ENCODE data around the gene BRIP1.
"Not testable (repeated sequence)": the region's sequence is repeated elsewhere in the genome, so short reads cannot be mapped to it uniquely, and the experiment has no call there.

BRIP1 gene

DNA sequence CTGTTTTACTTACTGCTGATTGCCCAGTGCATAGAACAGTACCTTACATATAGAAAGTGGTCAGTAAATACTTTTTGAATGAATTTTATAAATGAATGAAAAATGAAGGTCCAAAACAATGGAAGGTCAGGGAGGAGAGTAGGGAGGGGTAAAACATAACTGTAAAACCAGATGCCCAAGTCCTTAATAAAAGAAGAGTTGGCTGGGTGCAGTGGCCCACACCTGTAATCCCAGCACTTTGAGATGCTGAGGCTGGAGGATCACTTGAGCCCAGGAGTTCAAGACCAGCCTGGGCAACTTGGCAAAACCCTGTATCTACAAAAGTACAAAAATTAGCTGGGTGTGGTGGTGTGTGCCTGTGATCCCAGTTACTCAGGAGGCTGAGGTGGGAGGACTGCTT is 108.2 kb downstream of the BRIP1 start:
- DNase-seq = no peak

DNA sequence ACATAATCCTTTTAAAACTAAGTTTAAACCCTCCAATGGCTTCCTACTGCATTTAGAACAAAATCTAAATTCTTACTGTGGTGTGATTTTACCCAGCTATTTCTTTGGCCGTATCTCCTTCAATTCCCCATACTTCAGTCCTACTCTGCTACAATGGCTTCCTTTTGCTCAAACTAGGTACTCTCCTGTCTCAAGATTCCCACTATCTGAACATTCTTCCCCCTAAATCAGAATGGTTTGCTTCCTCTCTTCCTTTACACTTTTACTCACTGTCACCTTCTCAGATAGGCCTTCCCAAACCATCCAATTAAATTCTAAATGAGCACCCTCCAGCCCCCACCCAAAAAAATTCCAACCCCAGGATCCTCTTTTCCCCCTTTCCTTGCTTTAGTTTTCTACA is 109.2 kb downstream of the BRIP1 start:
- DNase-seq = no peak

DNA sequence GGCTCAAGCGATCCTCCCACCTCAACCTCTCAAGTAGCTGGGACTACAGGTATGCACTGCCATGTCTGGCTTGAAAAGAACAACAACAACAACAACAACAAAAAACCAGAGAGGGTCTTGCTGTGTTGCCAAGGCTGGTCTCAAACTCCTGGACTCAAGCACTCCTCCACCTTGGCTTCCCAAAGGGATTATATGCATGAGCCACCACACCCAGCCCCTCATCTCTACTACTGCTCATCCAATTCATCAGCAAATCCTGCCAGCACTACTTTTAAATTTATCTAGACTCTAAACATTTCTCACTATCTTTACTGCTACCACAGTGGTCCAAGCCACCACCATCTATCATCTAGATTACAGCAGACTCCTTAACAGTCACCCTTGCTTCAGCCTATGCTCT is 109.6 kb downstream of the BRIP1 start:
- no peak for DNase-seq

DNA sequence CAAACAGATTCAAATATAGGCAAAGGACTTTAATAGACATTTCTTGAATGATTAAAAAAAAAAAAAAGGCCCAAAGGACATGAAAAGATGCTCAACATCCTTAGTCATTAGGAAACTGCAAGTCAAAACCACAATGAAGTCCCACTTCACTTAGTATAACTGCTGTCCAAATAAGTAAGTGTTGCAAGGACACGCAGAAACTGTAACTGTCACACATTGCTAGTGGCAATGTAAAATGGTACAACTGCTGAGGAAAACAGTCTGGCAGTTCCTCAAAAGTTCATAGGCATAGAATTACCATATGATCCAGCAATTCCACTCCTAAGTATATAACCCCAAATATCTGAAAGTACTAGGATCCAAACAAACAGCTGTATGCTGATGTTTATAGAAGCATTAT is 112.7 kb downstream of the BRIP1 start:
- DNase-seq = no peak

DNA sequence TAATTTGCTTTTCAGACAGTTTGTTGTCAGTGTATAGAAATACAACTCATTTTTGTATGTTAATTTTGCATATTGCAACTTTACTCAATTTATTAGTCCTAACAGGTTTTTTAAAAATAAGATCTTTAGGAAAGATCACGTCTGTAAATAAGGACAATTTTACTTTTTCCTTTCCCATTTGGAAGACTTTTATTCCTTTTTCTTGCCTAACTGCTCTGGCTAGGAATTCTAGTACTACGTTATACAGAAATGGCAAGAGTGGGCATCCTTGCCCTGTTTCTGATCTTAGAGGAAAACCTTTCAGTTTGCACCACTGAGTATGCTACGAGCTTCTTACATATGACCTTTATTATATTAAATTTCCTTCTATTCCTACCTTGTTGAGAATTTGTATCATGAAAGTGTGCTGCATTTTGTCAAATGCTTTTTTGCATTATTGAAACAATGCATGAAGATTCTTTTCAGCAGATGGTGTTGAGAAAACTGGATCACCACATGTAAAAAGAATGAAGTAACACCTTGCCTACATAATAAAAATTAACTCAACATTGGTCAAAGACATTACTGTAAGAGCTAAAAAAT is 113.4 kb downstream of the BRIP1 start:
- no peak for DNase-seq

DNA sequence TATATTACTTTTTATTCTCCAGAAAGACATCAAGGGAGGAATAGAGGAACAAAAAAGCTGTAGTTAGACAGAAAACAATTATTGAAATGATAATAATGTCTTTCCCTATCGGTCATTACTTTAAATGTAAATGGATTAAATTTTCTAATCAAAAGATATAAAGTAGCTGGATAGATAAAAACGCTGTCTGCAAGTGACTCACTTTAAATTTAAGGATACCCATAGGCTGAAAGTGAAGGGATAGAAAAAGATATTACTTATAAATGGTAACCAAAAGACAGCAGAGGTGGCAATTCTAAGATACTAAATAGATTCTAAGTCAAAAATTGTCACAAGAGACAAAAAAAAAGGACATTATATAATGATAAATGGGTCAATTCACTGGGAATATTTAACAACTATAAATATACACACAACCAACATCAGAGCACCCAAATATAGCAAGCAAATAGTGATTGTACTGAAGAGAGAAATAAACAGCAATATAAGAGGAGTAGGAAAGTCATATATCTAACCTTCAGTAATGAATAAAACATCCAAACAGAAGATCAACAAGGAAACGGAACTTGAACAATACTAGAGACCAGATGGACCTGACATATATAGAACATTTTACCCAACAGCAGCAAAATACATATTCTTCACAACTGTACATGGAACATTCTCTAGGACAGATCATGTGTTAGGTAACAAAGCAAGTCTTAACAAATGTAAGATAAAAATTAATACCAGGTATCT is 116.9 kb downstream of the BRIP1 start:
- DNase-seq = no peak

DNA sequence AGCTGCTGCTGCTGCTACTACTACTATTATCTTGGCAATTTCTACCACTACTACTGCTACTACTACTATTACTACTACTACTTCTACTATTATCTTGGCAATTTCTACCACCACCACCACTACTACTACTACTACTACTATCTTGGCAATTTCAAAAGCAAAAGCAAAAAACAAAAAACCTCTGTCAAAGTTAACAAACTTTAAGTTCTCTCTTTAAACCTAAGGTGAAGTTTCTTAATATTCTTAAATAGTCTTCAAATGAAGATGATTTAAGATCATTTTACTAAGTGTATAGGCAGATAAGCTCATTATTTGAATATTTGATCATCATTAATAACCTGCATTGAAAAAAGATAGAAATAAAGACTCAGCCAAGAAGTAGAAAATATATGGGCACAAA is 118.5 kb downstream of the BRIP1 start:
- no peak for DNase-seq

DNA sequence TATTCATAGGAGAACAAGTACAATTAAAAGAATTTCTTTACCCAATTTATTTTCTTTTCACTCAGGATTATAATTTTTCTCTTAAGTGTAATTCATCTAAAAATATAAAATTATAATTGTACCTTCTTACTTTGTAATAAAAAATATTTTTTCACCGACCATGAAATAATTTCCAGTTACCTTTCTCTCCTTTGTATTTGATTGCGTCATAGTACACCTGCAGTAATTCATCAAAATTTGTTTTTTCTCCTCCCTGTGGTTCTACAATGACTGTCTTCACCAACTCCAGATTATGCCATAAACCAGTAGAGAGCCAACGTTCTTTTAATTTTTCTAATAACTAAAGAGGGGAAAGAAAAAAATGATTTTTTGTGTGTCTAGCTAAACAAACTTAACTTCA is 119.1 kb downstream of the BRIP1 start:
- no peak for DNase-seq

DNA sequence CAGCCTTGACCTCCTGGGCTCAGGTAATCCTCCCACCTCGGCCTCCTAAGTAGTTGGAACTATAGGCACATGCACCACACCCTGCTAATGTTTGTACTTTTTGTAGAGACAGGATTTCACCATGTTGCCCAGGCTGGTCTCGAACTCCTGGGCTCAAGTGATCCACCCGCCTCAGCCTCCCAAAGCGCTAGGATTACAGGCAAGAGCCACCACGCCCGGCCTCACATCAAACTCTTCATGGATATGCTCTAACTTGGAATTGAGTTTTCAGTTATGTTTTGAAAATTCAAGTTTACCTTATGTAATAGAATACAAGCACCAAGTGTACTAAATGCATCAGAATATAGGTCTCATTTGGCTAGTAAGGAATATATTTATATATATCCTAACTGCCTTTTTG is 119.6 kb downstream of the BRIP1 start:
- DNase-seq = no peak

DNA sequence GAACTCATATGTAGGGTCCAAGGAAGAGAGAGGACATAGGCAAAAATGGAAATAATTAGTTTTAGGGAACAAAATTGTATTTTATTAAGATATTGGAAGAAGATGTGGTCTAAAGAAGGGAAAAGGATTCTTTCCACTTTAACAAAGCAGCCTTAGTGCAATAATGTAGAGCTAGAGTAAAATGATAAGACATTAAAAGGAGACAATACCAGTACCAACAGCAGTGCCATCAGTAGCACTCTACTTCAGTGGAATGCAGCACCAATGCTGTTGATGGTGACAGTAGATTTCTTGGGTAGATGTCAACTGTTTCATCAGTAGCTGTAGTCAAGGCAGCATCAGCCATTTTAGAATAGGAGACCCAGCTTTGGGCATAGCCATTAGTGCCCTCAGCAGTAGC is 124.3 kb downstream of the BRIP1 start:
- DNase-seq = no peak

DNA sequence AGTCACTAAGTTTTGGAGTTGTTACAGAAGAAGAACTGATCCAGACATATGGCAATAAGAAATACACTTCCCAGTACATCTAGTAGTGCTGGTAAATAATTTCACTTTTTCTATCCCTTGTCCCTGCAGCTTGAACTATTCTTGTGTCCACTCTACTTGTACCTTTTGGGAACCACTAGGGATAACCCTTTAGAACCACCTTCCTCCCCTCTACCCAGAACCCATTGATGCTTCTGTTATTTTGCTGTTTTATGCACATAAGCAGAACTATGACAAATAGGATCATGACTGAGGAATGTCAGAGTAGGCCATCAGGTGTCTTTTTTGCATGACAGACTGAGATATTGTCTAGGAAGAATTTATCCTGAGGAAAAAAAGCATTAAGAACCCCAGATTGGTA is 125.1 kb downstream of the BRIP1 start:
- DNase-seq = no peak

DNA sequence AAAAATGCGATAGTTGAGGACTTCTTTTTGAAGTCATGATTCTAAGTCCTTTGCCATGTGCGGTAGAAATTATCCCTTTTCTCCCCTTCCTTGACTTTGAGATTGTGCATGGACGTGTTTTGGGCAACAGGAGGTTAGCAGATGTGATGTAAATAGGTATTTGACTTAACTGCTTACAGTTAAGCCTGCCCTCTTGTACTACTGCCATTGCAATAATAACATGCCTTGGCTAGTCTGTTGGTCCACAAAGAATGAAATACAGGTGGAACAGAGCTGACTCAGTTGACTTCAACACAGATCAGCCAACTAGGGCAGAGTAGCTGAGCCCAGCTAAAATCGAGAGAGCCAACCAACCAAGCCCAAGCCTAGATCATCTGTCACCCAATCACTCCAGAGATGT is 125.5 kb downstream of the BRIP1 start:
- no peak for DNase-seq

DNA sequence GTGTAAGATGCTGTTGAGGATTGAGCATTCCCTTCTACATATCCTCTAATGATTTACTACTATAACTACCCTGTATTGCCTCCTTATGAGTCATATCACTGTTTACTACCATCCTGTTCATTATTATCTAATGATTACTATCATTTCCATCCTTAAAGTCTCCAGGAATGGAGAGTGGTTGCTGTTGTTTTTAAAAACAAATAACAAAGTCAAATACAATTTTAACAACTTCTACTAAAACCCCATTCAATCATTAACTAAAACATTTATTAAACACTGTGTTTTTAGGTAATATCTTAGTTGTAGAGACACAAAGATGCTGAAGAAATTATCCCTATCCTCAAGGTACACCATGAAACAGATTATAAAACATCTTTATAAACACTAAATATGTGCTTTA is 126.9 kb downstream of the BRIP1 start:
- no peak for DNase-seq

DNA sequence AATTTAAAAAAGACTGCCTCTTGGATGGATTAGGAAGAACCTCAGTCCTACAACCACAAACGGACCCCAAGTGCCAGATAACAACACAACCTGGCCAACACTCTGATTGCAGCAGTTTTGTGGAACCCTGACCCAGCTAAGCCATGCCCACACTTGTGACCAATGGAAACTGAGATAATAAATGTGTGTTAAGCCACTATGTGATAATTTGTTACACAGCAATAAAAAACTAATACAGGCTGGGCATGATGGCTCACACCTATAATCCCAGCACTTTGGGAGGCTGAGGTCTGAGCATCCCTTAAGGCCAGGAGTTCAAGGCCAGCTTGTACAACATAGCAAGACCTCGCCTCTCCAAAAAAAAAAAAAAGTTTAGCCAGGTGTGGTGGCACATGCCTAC is 127.5 kb downstream of the BRIP1 start:
- no peak for DNase-seq

DNA sequence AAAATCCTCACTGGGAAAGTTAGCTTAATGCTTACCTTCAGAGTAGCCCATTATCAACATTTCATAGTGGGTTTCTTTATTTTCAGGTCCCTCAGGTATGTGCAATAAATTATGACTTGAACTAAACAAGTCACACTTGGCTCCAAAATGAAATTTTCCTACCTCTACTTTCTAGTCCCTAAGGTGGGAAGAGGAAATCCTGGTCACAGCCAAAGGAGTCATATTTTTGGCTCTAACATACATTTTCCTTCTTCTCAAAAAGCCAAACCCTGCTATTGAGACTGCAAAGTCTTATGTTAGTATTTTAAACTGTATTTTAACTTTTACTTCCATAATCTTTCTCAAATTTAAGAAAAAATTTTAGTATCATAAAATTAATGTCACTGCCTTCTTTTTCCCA is 128.9 kb downstream of the BRIP1 start:
- DNase-seq = no peak

DNA sequence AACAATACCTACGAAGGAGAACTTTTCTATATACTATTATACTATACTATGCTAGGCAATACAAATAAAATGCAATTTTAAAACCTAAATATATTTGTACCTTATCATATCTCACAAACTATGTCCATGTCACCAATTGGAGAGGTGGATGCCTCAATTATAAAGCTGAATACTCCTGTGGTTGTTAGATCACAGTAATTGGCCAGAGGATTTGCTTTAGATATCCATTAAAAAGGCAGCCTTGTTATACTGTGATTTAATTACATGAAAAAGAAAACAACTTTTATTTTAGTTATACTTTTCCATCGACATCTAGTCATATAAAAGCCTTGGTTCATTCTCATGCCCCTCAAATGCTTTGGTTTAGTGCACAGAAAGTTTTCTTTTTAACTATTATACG is 129.3 kb downstream of the BRIP1 start:
- no peak for DNase-seq

DNA sequence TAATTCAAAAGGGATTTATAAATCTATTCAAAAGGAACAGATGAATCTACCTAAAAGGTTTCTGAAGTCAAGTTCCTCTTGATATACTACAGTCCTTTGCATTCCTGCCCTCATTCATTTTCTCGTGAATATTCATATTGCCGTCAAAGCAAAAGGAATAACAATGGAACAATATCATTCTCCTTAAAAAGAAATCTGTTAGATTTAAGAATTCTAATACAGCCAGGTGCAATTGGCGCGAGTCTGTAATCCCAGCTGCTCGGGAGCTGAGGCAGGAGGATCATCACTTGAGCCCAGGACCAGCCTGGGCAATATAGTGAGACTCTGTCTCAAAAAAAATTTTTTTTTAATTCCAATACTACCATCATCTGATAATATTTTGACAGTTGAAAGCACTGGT is 130.3 kb downstream of the BRIP1 start:
- DNase-seq = no peak

DNA sequence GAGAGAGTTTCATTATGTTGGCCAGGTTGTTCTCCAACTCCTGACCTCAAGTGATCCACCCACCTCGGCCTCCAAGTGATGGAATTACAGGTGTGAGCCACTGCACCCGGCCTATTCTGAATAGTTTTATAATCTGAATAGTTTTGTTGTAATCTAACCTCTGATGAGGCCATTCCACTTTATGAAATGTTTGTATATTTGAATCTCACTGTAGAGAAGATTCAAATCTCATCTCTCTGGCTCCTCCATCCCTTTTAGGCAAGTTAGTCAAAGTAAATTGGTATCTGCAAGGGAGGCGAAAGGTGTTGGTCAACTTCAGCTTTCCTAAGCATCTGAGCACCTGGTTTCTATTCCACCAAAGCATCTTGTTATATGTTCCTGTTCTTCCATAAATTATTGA is 131.2 kb downstream of the BRIP1 start:
- no peak for DNase-seq

DNA sequence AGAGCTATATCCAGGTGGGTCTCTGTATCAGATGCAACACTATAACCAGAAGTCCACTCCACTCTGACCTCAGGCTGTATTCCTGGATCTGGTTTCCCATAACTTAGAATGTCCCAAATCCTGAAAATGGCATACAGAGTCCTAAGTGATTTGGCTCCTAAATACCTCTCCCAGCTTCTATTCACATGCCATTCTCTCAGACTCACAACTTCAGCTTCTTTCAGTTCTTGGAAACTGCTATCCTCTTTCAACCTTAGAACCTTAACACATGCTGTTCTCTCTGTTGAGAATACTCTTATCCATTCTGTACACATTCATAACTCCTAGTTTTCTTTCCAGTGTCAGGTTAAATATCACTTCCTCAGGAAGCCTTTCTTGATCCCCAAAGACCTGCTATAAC is 132.0 kb downstream of the BRIP1 start:
- no peak for DNase-seq

DNA sequence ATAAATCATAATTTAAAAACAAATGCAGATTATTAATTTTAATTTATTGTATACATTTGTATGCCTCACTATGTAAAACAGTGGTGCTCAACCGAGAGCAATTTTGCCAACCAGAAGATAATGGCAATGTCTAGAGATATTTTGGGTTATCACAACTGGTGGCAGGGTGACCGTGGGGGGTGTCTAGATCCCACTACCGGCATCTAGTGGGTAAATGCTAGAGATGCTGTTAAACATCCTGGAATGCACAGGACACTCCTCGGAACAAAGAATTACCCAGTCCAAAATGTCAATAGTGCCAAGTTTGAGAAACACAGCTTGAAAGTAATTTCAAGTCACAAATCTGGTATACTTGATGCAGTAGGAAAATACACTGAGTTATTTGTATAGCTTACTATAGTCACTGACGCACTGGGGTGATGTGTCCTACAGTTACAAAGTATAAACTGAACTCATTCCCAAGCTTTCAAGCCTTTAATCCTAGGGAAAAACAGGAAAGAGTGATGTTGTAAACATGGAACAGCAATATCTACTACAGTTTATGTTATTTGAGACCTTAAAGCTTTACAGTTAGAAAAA is 133.5 kb downstream of the BRIP1 start:
- no peak for DNase-seq

DNA sequence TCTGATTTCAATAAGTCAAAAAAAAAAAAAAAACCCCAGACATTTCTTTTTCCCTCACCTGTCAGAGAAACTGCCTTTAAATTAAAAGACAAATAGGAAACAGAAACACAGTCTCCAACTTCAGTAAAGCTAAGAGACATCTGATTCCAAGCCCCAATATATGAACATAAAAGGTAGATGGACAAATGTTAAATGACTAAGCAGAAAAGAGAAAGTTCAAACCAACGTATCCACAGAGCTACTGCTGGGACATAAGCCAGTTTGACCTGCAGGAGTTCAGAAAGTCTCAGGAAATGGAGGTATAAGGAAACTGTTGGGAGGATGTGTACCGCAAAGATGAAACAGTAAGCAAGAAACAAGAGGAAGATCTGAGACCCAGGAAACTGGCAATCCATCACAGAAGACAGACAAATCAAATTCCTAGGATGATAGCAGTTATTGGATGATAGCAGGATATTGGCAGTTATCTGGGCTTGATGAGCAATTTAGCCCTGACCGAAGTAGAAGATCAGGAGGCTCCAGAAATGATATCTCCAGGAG is 135.0 kb downstream of the BRIP1 start:
- DNase-seq = no peak

DNA sequence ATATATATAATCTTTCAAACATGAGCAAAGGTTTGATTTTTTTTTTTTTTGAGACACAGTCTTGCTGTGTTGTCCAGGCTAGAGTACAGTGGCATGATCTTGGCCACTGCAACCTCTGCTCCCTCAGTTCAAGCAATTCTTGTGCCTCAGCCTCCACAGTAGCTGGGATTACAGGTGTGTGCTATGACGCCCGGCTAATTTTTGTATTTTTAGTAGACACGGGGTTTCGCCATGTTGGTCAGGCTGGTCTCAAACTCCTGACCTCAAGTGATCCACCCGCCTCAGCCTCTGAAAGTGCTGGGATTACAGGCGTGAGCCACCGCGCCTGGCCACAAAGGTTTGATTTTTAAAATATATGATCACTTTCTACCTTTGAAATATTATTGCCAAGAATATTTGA is 135.5 kb downstream of the BRIP1 start:
- not testable (repeated sequence) for DNase-seq

DNA sequence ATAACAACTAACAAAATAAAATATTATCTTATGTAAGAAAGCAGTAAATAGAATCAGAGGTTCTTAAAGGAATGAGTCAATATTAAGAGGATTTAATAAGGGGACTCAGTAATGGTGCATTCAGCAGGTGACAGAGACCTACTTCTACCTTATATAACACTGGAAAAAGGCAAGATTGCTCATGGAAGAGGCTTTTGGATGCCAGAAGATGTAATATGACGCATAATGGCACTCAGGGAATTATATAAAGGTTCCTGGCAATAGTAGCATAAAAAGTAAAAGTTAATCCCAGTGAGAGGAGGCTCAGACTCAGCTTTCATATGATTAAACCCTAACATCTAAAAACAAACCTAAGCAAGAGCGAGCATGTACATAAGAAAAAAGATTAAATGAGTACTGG is 136.4 kb downstream of the BRIP1 start:
- DNase-seq = no peak

DNA sequence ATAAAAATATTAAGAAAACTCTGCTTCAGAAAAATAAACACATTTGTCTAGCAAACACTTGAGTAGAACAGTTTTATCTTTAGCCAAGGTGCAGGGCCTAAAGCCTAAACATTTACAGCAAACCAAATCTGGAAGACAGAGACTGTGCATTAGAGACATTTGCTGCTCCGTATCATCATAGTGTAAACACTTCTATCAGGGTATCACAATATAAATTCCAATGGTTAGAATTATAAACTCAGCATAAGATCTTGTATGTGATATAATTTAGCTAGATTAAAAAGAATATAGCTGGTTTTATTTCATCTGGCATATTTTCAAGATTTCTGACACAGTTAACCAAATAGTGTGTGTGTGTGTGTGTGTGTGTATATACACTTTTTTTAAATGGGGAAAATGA is 138.6 kb downstream of the BRIP1 start:
- DNase-seq = no peak

DNA sequence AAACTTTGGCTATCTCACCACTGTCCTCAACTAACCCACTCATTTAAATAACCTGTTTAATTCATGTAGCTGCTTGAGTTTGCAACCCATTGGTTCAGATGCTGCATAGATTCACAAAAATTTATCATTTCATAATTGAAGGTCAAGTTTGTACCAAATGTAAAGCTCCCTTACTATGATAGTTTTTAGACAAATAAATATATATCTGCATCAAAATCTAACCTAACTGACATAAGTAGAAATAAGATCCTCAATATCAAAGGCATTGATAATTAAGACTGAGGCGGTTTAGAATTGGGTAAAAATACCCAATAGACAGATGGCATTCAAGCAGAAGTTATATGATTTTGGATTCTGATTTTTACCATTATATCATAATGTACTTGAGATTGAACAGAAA is 139.4 kb downstream of the BRIP1 start:
- DNase-seq = no peak
